Activated B cell treated with CpG ODN at 0.5 μM for 24 hours (primary cell): ENCODE data around the gene PLCB4. TPM values are rescaled to one million over a fixed set of nuclear protein-coding genes. Genes with fewer than 3 reads are reported as not detected.

ENCODE experiments used
- ATAC-seq: fragments of 200-7000 bp; cut with Tn5 transposase; one replicate; pipeline ENCODE4 v1.10.0; 2021; ENCODE audit warnings: low read depth, mild to moderate bottlenecking, moderate library complexity
- CTCF ChIA-PET: fragments of 350-600 bp; sonication (Branson Sonifier 250); formaldehyde crosslinking; loops from one replicate; lab custom pipeline; 2021; ENCODE audit warnings: antibody characterized with exemption; lab: Charles Lee
- POLR2A ChIA-PET: fragments of 350-600 bp; sonication (Branson Sonifier 250); formaldehyde crosslinking; loops from one replicate; lab custom pipeline; 2021; ENCODE audit warnings: antibody characterized with exemption; lab: Charles Lee
- DNase-seq: peaks from one replicate; pipeline ENCODE4 v3.0.0; 2022
- H3K27ac Mint-ChIP-seq: one replicate; pipeline ENCODE4 v1.8.0; 2020; ENCODE audit warnings: mixed read lengths
- H3K27me3 Mint-ChIP-seq: one replicate; pipeline ENCODE4 v1.8.0; 2021; ENCODE audit warnings: mixed read lengths
- H3K36me3 Mint-ChIP-seq: one replicate; pipeline ENCODE4 v1.8.0; 2021; ENCODE audit warnings: low read depth, mixed read lengths
- H3K4me1 Mint-ChIP-seq: one replicate; pipeline ENCODE4 v1.8.0; 2021; ENCODE audit warnings: mixed read lengths
- H3K4me3 Mint-ChIP-seq: one replicate; pipeline ENCODE4 v1.8.0; 2020; ENCODE audit warnings: mild to moderate bottlenecking, mixed read lengths
- H3K9me3 Mint-ChIP-seq: one replicate; pipeline ENCODE4 v1.8.0; 2020; ENCODE audit warnings: mixed read lengths
- CTCF ChIP-seq: fragments of 200-600 bp; IDR thresholded peaks from one replicate; pipeline ENCODE4 v1.8.0; 2022; ENCODE audit warnings: antibody characterized with exemption, mild to moderate bottlenecking
- intact Hi-C: fragments of 100-400 bp; cut with micrococcal nuclease; formaldehyde crosslinking; loops from one replicate; pipeline ENCODE4 v1.15.1; 2024
- total RNA-seq: library from RNA; stranded (reverse); gene quantifications from 2 replicates; pipeline ENCODE4 v1.2.3, GENCODE V29; 2022

The PLCB4 gene
- total RNA-seq, 1 donor from 2014 or later: not detected

GRCh38 chr20:9110365-9110764 is 41.5 kb downstream of the PLCB4 start:
- POLR2A ChIA-PET: no interaction called here
- no peaks in the 10 kb centered on the region for H3K36me3 Mint-ChIP-seq

GRCh38 chr20:9110916-9111432 is 42.1 kb downstream of the PLCB4 start:
- Mint-ChIP-seq H3K9me3 (no peaks in the 10 kb centered on the region), H3K27me3 (no peaks in the 10 kb centered on the region), H3K27ac (no peak overlapping the region), H3K4me1 (no peaks in the 10 kb centered on the region), H3K4me3 (no peak overlapping the region), H3K36me3 (no peaks in the 10 kb centered on the region)
- no peak for ATAC-seq
- ChIA-PET CTCF (no interaction called here), POLR2A (no interaction called here)
- intact Hi-C loops: no loop called here
- DNase-seq: no peak
- TF ChIP-seq CTCF: no peak

More at GRCh38 chr20:9110365-9110764, 41.5 kb downstream of the PLCB4 start:
- H3K9me3 Mint-ChIP-seq: no peaks in the 10 kb centered on the region
- ATAC-seq (no peak), DNase-seq (no peak)
- H3K27ac Mint-ChIP-seq: no peak overlapping the region
- TF ChIP-seq CTCF: no peak
- no peaks in the 10 kb centered on the region for H3K27me3 Mint-ChIP-seq
- H3K4me1 Mint-ChIP-seq: no peaks in the 10 kb centered on the region
- no peak overlapping the region for H3K4me3 Mint-ChIP-seq
- intact Hi-C loops: no loop called here
- CTCF ChIA-PET: no interaction called here

GRCh38 chr20:9112541-9113515 is 43.9 kb downstream of the PLCB4 start:
- intact Hi-C loops: no loop called here
- no peaks in the 10 kb centered on the region for H3K27me3 Mint-ChIP-seq
- CTCF ChIA-PET: no interaction called here
- no peaks in the 10 kb centered on the region for H3K4me1 Mint-ChIP-seq
- ATAC-seq (no peak), DNase-seq (no peak)
- POLR2A ChIA-PET: no interaction called here
- no peak overlapping the region for H3K27ac Mint-ChIP-seq
- no peak overlapping the region for H3K4me3 Mint-ChIP-seq
- H3K9me3 Mint-ChIP-seq: no peaks in the 10 kb centered on the region
- no peaks in the 10 kb centered on the region for H3K36me3 Mint-ChIP-seq
- no peak for TF ChIP-seq CTCF

GRCh38 chr20:9114709-9115108 is 45.8 kb downstream of the PLCB4 start:
- Mint-ChIP-seq H3K27me3 (no peaks in the 10 kb centered on the region), H3K4me1 (no peaks in the 10 kb centered on the region), H3K9me3 (no peaks in the 10 kb centered on the region), H3K36me3 (no peaks in the 10 kb centered on the region), H3K4me3 (no peak overlapping the region), H3K27ac (no peak overlapping the region)
- POLR2A ChIA-PET: no interaction called here
- CTCF ChIA-PET: no interaction called here
- no peak for DNase-seq
- intact Hi-C loops: no loop called here
- TF ChIP-seq CTCF: no peak
- no peak for ATAC-seq

- Mint-ChIP-seq H3K9me3 (no peaks in the 10 kb centered on the region), H3K27ac (no peak overlapping the region), H3K4me3 (no peak overlapping the region), H3K4me1 (no peaks in the 10 kb centered on the region), H3K27me3 (no peaks in the 10 kb centered on the region), H3K36me3 (no peaks in the 10 kb centered on the region)
- no peak for ATAC-seq
- ChIA-PET CTCF (no interaction called here), POLR2A (no interaction called here)
- DNase-seq: no peak
- TF ChIP-seq CTCF: no peak
- intact Hi-C loops: no loop called here
Measured at GRCh38 chr20:9117548-9117947, 48.7 kb downstream of the PLCB4 start.
